Measurements from ENCODE around the gene BRF1. TPM values are rescaled to one million over a fixed set of nuclear protein-coding genes. Genes with fewer than 3 reads are reported as not detected.

The BRF1 gene
- total RNA-seq, 4 donors from 2014 or later: 77.6 to 114 (median 99.5) TPM

GRCh38 chr14:105347587-105347968 is 46.8 kb upstream of the BRF1 start:
- Histone ChIP-seq H3K4me3 (no peak overlapping the region), H3K9me3 (no peaks in the 10 kb centered on the region), H3K4me1 (peaks cover 0 to 39% (median 6%) of the 10 kb centered on the region in 4 donors), H3K27ac (peak overlapping the region in 1 of 4 donors; percentile 60), H3K27me3 (no peaks in the 10 kb centered on the region), H3K36me3 (peaks cover 0 to 33% (median 0%) of the 10 kb centered on the region in 3 donors)
- TF ChIP-seq CTCF (IDR thresholded peaks at IDR 0.05): no peak
- no peak for TF ChIP-seq POLR2A (IDR thresholded peaks at IDR 0.05)
- no peak for TF ChIP-seq EP300 (IDR thresholded peaks at IDR 0.05)
- WGBS, 2 donors: 82 to 86% methylated on average over 6 to 8 of the region's 8 CpGs
- no peak for DNase-seq (ENCODE audit: low spot score in 2 of 2)

- Histone ChIP-seq H3K9me3 (no peaks in the 10 kb centered on the region), H3K4me1 (peaks cover 0 to 43% (median 7%) of the 10 kb centered on the region in 4 donors), H3K27me3 (no peaks in the 10 kb centered on the region), H3K27ac (peak overlapping the region in 1 of 4 donors; percentile 60), H3K4me3 (no peak overlapping the region), H3K36me3 (peaks cover 0 to 33% (median 0%) of the 10 kb centered on the region in 3 donors)
- 82 to 87% methylated on average over 7 to 9 of the region's 18 CpGs for WGBS, 2 donors
- TF ChIP-seq CTCF (IDR thresholded peaks at IDR 0.05) (no peak), EP300 (IDR thresholded peaks at IDR 0.05) (peak in 1 of 2 donors; percentile 32)
- no peak for DNase-seq (ENCODE audit: low spot score in 2 of 2)
These were observed 46.2 kb upstream of the BRF1 start for GRCh38 chr14:105346876-105347586.

GRCh38 chr14:105346200-105346533 is 45.4 kb upstream of the BRF1 start:
- TF ChIP-seq CTCF (IDR thresholded peaks at IDR 0.05) (no peak), EP300 (IDR thresholded peaks at IDR 0.05) (no peak), POLR2A (IDR thresholded peaks at IDR 0.05) (no peak)
- H3K9me3 ChIP-seq: no peaks in the 10 kb centered on the region
- no peak for DNase-seq (ENCODE audit: low spot score in 2 of 2)
- H3K36me3 ChIP-seq: peaks cover 0 to 31% (median 0%) of the 10 kb centered on the region in 3 donors
- H3K4me1 ChIP-seq: peaks cover 0 to 48% (median 14%) of the 10 kb centered on the region in 4 donors
- H3K4me3 ChIP-seq: no peak overlapping the region
- 71 to 73% methylated on average over 9 to 10 of the region's 13 CpGs for WGBS, 2 donors
- H3K27me3 ChIP-seq: no peaks in the 10 kb centered on the region
- H3K27ac ChIP-seq: peak overlapping the region in 1 of 4 donors; percentile 20

- H3K27me3 ChIP-seq: no peaks in the 10 kb centered on the region
- DNase-seq (ENCODE audit: low spot score in 2 of 2): no peak
- no peaks in the 10 kb centered on the region for H3K9me3 ChIP-seq
- H3K36me3 ChIP-seq: peaks cover 0 to 1% (median 0%) of the 10 kb centered on the region in 3 donors
- peak overlapping the region in 1 of 4 donors; percentile 37 for H3K27ac ChIP-seq
- no peak for TF ChIP-seq EP300 (IDR thresholded peaks at IDR 0.05)
- TF ChIP-seq POLR2A (IDR thresholded peaks at IDR 0.05): no peak
- no peak for TF ChIP-seq CTCF (IDR thresholded peaks at IDR 0.05)
- H3K4me1 ChIP-seq: peaks cover 0 to 62% (median 30%) of the 10 kb centered on the region in 4 donors
- 46 to 65% methylated on average over 7 of the region's 7 CpGs for WGBS, 2 donors
- no peak overlapping the region for H3K4me3 ChIP-seq
These were observed 42.4 kb upstream of the BRF1 start for GRCh38 chr14:105343194-105343593.
